GM12872 (cell line): ENCODE data around the gene CPB2.

Source experiments
- TF ChIP-seq, protein P1 (sequence below): IDR thresholded peaks from 3 replicates; pipeline ENCODE4 v1.5.1; 2011; ENCODE audit warnings: low read depth, mild to moderate bottlenecking, low read length, moderate library complexity; ENCODE audit not compliant: insufficient read depth

CPB2 gene

GRCh38 chr13:46102255-46102605, 2.6 kb downstream of the CPB2 start:
- TF ChIP-seq, protein P1, sequence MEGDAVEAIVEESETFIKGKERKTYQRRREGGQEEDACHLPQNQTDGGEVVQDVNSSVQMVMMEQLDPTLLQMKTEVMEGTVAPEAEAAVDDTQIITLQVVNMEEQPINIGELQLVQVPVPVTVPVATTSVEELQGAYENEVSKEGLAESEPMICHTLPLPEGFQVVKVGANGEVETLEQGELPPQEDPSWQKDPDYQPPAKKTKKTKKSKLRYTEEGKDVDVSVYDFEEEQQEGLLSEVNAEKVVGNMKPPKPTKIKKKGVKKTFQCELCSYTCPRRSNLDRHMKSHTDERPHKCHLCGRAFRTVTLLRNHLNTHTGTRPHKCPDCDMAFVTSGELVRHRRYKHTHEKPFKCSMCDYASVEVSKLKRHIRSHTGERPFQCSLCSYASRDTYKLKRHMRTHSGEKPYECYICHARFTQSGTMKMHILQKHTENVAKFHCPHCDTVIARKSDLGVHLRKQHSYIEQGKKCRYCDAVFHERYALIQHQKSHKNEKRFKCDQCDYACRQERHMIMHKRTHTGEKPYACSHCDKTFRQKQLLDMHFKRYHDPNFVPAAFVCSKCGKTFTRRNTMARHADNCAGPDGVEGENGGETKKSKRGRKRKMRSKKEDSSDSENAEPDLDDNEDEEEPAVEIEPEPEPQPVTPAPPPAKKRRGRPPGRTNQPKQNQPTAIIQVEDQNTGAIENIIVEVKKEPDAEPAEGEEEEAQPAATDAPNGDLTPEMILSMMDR: no peak

DNA sequence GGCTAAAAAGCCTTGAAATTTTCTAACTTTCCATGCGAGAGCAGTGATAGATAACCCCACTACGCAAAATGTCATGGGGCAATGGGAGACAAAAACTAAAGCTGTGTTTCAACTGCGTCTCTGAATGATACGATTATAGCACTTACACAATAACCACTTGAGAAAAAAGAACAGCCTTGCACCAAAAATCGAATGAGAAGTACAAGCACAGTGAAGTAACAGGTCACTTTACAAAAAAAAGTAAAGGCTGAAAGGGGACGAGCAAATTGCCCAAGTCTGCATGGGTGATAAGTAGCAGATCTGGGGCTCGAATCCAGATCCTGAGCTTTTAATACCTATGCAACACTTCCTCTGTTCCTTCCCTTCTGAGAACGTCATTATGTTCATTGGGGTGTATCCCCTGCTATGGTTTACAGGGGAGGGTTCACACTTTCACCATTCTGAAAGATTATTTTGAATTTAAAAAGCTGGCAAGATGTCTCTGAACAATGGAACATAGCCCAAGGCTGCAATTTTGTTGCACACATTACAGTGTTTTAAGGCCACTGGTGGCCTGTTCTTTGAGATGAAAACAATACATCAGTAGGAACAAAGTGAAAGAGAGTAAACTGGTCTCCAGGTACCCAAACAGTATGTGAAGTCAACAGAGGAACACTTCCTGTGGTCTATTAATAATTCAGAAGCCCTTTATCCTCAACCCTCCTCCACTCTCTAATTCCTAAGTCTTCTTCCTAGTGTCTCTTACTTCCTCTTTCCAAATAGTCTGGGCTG, 3.2 kb downstream of the CPB2 start:
- TF ChIP-seq, protein P1: no peak

- TF ChIP-seq, protein P1: no peak
Observed at GRCh38 chr13:46101002-46101401, 3.8 kb downstream of the CPB2 start.

DNA sequence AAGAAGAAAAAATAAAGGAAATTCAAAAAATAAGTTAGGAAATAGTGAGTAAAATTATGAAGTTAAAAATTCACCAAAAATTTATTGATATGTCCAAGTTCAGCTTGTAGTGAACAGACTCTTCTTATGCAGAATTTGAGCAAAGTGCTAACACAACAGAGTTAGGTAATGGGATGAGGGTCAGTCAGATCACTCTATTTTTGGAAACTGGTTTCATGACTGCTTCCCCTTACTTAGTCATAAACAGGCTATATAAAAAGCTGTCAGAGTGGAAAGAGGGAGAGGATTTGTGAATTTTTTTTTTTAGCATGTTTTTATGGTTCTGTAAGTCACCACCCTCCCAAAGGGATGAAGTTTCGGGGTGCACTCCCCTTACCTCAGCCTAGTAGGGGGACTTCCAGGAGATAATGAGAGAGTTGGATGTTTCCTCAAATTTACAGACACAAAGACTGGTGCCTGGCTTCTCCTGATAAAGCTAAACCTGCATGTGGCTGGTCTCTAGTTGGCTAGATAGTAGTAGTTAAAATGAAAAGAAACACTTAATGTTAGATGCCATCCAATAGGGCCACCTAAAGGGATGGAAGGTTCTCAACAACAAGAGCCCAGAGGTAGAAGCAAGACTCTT, 4.5 kb downstream of the CPB2 start:
- TF ChIP-seq, protein P1: no peak

- TF ChIP-seq, protein P1: no peak
Observed at GRCh38 chr13:46097663-46098062, 7.2 kb downstream of the CPB2 start.

DNA sequence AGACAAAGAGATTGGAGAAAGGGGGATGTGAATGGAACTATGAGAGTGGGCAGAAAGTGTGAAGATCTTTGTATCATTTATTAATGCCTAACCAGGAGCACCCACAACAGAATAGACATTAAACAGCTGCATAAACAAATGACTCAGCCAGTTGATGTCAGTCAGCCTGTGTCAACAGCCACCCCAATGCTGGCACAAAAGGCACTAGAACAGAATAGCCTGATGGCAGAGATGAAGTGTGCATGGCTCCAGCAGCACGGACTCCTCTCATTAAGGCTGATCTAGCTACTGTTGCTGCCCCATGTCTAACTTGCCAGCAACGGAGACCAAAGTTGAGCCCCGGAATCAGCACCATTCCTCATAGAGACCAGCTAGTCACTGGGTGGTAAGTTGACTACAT, 7.8 kb downstream of the CPB2 start:
- TF ChIP-seq, protein P1: no peak

GRCh38 chr13:46094478-46094877, 10.4 kb downstream of the CPB2 start:
- TF ChIP-seq, protein P1: no peak
